GM19193 (cell line): ENCODE results near the gene IMPA2.

Experiments used
- POLR2A ChIP-seq: IDR thresholded peaks from 4 replicates; pipeline ENCODE4 v1.6.1; 2011; ENCODE audit not compliant: insufficient read depth, insufficient read length; ENCODE audit errors: extremely low read depth

IMPA2 gene

DNA sequence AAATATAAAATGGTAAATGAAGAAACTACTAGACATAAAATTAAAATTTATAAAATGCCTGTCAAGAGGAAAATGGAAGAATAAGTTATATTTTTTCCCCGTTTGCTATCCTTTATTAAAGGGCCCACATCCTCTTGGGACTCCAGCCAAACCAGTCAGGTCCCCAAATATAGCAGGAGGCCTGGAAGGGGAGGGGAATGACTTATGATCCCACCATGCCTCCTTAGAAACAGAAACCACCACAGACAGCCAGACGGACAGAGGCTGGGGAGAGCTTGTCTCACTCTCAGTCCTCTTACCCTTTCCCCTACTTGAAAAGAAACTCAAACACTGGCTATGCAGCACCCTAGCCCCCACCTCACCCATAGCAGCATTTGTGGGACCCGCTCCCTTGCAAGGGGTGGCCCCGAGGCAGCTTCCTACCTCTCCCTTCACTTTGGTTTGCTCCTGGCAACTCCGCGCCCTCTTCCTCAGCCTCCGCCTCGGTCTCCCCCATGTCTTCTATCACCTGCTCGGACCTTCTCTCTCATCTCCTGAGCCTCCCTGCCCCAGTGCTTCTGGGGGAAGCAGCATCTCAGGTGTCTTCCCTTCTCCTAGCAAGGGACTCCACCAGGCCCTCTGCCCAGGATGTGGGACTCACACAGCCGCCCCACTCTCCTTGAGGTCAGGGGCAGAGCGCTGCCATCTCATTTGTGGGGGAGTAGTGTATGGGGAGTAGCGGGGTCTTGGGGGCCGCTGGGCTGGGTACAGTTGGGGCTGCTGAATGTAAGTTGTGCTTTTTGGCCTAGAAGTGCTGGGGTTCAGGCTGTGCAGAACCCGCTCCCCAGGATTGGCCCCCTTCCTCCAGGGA lies 75.0 kb downstream of the IMPA2 start:
- no peak for TF ChIP-seq POLR2A

DNA sequence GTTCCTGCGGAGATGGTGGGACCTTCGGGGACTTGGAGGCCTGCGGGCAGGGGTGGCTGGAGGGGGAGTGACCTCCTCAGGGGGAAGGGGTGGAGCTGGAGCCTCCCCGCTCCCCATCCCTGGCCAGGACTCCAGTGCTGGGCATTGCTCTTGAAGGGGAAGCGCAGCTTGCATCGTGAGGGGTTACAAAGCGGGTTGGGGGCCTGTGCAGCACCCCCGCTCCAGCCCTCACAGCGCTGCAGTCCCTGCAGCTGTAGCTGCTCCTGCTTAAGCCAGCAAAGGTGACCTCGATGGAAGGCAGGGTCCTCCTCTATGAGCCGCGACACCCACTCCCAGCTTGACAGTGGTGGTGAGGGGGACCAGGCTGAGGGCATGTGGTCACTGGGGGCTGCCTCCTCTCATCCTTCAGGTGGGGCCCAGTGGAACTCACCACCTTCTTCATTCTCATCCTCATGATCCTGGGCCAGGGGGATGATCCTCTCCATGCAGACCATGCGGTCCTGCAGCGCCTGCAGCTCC lies 75.6 kb downstream of the IMPA2 start:
- TF ChIP-seq POLR2A, result no peak

DNA sequence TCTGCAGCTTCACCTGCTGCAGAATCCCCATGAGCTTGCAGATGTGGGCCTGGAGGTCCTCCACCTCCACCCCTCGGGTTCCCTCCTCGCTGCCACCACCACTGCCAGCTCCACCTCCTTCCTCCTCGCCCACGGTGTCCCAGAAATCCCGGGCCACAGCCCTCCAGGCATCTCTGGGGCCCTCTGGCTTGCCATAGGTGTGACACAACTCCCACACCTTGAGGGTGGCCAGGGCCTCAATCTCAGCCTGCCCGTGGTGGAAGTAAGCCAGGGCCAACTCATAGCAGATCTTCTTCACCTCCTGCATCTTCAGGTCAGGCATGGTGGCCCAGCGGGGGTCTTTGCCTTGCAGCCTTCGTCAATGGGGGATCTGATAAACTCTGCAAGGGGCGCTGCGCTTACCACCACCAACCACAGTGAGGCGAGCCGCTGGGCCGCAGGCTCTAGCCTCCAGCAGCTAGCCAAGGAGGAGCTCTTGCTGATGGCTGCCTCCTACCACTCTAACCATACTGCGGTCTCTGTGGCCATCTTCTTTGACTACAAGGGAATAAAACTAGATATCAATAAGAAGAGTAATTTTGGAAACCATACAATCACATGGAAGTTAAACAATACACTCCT lies 76.2 kb downstream of the IMPA2 start:
- no peak for TF ChIP-seq POLR2A

DNA sequence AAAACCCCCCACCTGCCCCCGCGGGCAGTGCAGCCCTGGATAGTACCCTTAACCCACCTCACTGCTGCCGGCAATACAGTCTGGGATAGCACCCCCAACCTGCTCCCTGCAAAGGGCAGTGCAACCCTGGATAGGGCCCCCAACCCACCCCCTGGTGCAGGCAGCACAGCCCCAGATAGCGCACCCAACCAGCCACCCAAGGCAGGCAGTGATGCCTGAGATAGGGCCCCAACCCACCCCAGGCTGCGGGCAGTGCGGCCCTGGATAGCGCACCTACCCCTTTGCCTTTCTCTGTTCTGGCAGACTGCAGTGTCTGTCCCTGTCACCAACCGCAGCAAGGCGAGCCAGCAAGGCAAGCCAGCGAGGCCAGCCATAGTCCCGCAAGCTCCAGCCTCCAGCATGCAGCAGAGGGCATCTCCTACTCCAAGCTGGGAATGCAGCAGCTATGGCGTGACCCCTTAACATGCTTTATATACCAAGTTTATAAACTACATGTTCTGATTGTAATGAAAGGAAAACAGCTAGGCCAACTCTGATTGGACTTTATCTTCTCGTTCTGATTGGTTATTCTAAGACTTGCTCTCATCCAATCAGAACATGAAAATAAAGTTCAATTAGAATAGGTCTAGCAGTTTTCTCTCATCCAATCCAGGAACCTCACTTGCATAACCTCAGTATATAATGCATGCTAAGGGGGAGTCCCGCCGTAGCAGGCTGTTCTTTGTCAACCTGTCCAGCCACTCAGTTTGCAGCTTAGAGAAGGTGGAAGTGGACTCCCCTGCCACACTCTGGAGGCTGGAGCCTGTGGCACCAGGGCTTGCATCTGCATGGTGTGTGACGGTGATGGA lies 78.3 kb downstream of the IMPA2 start:
- no peak for TF ChIP-seq POLR2A

DNA sequence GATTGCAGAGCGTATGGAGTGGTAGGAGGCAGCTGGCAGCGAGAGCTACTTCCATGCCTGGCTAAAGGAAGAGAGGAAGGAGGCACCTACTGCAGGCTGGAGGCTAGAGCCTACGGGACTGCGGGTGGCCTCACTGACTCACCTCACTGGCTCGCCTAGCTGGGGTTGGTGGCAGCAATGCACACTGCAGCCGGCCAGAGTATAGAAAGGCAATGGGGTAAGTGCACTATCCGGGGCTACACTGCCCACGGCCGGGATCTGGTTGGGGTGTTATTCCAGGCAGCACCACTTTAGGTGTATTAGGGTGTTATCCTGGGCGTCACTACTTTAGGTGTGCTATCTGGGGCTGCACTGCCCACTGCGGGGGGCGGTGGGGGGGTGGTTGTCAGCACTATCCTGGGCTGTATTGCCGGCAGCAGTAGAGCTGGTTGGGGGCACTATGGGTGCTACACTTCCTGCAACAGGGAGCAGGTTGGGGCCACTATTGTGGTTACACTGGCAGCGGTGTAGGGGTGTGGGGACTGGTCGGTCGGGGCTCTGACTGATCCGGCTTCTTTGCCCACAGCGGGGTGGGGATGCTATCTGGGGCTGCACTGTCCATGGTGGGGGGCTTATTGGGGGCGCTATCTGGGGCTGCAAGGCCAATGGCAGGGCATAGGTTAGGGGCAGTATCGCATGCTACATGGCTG lies 79.0 kb downstream of the IMPA2 start:
- TF ChIP-seq POLR2A, result no peak

DNA sequence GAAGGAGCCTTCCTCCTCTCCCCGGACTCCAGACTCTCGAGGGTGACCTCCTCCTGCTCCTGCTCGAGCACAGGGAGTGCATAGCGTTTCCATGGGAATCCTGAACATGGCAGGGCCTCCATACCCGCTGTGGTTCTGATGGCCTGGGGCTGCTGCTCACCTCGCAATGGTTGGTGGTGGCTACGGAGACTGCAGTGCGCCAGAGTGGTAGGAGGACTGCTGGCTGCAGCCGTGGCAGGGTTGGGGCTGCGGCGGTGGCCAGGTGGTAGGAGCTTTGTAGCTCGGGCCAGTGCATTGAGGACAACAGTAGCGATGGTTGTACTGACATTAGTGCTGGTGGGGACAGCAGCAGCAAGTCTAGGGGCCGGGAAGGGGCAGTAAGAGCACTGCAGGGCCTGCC lies 80.4 kb downstream of the IMPA2 start:
- no peak for TF ChIP-seq POLR2A

DNA sequence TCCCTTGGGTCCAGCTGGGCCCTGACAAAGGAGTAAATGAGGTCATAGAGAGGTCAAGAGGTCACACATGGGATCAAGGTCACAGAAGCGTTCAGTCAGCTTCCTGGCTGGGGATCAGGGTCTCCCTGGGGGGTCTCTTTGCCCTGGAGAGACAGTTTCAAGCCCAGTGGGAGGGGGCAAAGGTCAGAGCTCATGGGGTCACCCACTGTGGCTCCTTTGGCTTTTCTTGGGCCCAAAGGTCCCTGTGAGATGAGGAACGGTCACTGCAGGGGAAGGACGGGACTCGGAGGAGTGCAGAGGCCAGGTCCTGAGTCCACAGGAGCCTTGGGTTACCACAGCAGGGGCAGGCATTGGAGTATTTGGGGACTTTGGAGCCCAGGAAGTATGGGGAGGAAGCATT lies 81.7 kb downstream of the IMPA2 start:
- no peak for TF ChIP-seq POLR2A

DNA sequence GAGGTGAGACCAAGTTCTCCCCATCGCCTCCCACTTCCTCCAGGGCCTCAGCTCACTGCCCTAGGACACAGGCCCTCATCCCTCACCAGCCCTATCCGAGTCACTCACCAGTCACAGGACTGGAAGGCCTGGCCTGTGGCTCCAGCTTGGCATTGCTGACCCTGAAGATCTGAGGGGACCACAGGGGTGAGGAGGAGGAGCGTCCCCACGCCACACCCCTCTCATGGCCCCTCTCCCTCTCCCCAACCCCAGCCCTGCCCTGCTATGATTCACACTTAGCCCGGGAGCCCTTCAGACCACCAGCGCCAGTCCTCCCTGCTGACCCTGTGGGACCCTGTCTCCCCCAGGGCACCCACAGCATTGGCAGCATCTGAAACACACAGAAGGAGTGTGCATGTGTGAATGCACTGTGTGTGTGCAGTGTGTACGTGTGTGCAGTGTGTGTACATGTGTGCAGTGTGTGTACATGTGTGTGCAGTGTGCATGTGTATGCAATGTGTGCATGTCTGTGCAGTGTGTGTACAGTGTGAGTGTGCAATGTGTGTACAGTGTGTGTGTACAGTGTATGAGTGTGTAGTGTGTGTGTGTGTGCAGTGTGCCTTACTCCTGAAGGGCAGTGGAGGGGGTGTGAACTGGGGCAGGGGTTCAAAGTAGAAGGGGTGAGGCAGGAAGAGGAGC lies 82.9 kb downstream of the IMPA2 start:
- TF ChIP-seq POLR2A, result no peak

DNA sequence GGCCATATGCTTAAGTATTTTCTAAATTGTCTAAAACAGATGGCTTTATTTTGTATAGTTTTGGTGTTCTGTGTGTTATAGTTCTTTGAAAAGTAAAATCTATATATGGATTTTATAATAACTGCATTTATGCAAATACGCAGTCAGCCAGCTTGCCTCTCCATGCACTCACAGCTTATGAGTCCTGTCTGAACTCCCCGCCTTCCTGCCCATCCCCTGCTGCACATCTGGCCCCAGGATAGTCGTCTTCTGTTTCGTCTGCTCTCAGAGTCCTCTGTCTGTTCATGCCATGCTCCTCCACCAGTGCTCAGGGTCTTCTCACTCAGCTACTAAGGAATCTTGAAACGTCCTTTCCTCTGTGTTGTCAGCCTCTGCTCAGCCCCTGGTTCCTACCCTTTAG lies 84.1 kb downstream of the IMPA2 start:
- no peak for TF ChIP-seq POLR2A

DNA sequence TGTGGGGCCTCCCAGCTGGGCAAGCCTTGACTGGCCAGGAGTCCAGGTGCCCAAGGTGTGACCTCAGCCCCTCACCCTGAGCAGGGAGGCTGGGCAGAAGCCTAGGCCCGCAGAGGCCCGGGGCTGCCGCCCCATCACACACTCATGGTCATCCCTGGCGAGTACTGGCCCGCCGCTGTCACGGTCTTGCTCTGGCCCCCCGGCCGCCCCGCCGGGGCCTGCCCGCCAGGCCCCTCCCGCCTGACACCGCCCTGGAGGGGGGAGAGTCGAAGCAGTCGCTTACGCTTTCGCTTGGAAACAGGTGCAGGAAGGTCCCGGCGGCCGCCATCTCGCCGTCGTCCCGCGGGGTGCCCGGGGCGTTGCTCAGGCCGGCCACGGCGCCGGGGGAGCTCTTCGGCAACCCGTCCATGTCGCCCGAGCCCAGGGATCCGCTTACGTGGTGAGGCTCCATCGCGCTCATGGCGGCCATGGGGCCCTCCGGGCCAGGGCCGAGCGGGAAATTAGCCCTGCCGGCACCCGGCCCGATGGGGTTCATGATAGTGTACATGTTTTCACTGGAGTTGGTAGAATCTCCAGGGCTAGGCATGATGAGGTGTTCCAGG lies 85.7 kb downstream of the IMPA2 start:
- TF ChIP-seq POLR2A, result no peak

DNA sequence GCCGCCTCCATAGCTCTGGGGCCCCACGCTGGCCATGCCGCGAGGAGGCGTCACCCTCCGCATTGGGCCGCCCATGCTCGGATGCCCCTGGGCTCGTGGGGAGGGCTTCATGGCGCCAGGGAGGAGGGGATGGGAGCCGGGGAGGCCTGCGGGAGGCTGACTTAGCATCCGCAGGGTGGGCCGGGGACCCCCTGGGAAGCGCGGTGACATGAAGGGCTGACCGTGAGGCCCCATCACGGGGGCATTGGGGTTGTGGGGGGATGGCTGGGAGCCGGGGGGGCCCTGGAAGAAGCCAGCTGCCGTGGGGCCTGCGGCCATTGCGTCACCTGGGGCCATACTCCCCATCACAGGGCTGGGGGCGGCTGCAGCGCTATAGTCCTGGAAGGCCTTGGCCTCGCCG lies 86.4 kb downstream of the IMPA2 start:
- no peak for TF ChIP-seq POLR2A

DNA sequence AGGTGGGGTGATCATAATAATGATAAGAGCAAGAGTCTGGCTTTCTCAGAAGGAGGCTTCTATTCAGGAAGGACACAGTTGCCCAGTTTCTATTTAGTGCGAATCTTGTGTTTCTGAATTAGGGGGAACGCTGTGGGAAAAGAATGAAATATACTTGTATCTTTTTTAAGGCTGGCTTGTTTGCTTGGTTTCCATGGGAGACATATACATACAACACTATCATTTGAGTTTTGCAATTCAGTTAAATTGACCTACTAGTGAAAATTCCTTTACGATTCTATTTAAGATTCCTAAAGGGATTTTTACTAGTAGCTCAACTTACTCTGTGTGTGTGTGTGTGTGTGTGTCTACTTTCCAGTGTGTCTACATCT lies 87.6 kb downstream of the IMPA2 start:
- TF ChIP-seq POLR2A, result no peak

DNA sequence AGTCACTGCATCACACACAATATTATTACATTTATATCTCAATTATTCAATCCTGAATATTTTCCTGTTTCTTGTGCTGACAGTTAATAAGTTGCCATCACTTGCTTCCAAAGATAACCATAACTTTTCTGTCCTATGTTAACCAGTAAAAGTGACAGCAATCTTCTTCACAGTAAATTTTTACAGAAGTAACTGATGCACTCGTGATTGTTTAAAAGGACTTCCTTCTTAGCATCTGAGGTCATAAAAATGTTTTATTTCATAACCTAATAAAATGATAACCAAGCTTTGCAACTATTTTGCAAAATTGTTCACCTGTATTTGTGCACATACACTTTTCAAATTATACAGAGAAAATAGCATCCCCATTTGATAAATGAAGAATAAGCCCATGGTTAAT lies 91.7 kb downstream of the IMPA2 start:
- TF ChIP-seq POLR2A, result no peak

DNA sequence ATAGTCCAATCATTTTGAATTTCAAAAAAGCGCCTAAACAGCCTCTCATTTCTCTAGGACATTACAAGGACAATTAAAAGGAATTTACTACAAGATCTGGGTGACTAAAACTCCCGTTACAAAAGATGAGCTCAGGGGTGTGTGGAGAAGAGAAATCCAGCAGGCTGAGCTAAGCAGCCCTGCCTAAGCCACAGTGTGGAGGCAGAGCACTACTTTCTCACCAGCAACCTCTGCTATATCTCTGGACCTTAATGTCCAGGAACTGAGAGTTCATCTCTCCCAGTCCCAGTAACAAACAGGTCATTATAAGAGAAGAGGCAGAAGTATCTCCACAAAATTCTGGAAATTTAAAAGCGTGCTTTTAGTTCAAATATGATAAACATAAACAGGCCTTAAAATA lies 93.4 kb downstream of the IMPA2 start:
- TF ChIP-seq POLR2A, result no peak
